ENCODE data around the gene CRTC1.
"Not testable (repeated sequence)": the region's sequence is repeated elsewhere in the genome, so short reads cannot be mapped to it uniquely, and the experiment has no call there.

The CRTC1 gene

DNA sequence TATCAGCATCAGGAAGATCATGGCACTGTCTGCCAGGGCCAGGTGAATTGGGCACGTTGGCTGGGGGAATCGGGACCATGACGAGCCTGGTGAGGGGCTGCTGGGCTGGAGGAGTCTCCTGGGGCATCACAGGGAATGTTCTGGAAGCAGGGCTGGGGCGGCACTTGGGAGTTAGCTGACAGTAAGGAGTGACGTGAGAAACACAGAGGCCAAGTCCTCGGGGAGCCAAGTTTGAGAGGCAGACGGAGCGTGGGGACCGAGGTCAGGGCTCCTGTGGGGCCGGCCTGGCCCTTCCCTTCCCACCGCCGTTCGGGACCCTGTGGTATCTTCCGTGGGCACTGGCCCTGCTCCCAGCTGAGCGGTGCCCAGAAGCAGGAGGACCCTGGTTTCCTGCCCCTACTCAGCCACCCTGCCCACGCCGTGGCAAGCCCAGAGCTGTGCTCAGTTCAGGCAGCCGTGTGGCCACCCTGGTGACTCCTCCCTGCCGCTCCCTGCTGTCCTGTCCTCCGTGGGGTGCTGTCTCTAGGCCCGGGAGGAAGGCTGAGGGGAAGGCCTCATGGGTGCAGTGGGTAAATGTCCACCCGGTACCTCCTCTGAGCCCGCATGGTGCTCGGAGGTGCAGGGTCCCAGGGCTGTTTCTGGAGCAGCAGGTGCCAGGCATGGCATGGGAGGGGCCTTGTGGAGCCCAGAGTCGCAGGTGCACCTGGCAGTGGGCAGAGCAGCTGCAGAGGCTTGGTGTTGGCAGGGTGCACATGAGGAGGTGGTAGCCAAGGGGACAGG is 25.2 kb downstream of the CRTC1 start:
- FAIRE-seq, result no peak

- FAIRE-seq, result no peak
These were observed 26.1 kb downstream of the CRTC1 start for GRCh38 chr19:18709546-18709945.

DNA sequence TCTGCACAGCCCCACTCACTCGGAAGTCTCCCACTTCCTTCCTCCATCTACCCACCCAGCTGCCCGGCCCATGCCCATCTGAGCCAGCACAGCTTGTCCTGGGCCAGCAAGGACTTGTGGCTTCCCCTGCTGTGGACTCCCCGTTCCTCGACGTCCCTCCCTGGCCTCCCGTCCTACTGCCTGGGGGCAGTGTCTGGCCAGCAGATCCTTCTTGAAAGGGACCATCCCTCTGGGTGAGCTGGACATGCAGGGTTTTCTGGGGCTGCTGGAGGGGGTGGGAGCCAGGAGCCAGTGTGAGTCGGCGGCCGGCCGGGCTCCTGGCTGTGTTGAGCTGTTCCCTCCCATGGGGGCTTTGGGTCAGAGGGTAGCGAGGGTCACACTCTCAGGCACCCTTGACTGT is 26.7 kb downstream of the CRTC1 start:
- FAIRE-seq, result no peak

- no peak for FAIRE-seq
These were observed 27.7 kb downstream of the CRTC1 start for GRCh38 chr19:18710996-18711751.

DNA sequence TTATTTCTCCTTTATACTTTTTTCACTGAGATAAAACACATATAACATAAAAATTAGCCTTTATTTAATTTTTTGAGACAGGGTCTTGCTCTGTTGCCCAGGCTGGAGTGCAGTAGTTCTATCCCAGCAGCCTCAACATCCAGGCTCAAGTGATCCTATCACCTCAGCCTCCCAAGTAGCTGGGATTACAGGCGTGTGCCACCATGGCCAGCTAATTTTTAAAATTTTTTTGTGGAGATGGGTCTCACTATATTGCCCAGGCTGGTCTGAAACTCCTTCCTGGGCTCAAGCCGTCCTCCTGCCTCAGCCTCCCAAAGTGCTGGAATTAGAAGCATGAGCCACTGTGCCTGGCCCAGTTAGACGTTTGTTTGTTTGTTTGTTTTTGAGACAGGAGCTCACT is 28.4 kb downstream of the CRTC1 start:
- no peak for FAIRE-seq

- no peak for FAIRE-seq
These were observed 29.5 kb downstream of the CRTC1 start for GRCh38 chr19:18712981-18713380.

DNA sequence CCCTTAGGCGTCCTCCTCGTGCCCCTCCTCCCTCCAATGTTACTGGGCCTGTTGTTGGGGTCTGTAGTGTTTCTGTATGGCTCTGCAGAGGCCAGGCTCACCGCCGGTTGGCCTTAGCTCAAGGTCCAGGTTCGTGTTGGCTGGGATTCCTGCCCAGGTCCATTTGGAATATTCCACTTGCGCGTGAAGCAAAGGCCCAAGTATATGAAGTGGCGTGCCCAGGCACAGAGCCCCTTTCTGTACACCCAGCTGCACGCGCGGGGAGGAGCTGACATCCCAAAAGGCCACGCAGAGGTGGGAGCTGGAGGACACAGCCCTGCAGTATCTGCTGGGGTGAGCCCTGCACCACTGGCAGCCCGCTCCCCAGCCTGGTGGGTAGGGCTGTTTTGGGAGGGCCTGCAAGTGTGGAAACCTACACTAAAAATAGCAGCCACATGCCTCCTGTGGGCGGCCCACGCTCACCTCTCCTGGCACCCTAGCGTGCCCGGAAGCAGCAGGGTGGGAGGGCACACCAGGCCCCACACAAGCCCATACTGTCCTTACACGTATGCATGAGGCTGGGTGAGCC is 30.2 kb downstream of the CRTC1 start:
- FAIRE-seq, result no peak

GRCh38 chr19:18715416-18715815 is 31.9 kb downstream of the CRTC1 start:
- no peak for FAIRE-seq

DNA sequence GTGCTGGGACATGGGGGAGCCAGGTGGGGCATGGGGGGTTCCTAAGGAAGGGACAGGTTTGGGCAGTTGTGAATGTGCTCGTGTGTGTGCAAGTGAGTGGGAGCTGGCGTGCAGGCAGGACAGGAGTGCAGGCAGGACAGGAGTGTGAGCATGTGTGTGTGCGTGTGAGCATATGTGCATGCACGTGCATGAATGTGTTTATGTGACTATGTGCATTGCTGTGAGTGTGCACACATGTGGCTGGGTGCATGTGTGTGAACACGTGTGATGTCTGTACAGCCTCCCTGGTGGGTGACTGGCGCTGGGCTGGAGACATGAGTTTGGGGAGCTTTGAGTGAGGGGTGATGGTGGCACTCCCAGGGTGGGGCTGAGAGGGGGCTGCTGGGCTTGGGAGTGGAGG is 33.4 kb downstream of the CRTC1 start:
- FAIRE-seq, result no peak

DNA sequence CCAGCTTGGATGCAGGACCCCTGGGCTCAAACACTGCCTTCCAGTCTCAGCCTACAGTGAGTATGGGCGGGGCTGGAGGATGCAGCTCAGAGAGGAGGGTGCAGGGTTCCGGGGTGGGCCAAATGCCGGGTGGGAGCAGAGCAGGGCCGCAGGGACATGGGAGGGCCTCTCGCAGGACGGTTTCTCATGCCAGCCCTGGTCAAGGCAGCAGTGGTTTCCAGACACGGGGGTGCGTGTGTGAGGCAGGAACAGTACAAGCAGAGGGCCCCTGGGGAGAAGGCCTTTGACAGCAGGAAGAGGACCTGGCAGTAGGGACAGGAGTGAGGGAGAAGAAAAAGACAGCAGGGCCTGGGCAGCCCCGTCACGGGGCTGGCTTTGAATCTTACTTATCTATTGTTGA is 34.1 kb downstream of the CRTC1 start:
- FAIRE-seq, result no peak

- FAIRE-seq, result no peak
These were observed 34.6 kb downstream of the CRTC1 start for GRCh38 chr19:18718015-18718526.

- FAIRE-seq, result no peak
These were observed 35.5 kb downstream of the CRTC1 start for GRCh38 chr19:18718846-18719458.

DNA sequence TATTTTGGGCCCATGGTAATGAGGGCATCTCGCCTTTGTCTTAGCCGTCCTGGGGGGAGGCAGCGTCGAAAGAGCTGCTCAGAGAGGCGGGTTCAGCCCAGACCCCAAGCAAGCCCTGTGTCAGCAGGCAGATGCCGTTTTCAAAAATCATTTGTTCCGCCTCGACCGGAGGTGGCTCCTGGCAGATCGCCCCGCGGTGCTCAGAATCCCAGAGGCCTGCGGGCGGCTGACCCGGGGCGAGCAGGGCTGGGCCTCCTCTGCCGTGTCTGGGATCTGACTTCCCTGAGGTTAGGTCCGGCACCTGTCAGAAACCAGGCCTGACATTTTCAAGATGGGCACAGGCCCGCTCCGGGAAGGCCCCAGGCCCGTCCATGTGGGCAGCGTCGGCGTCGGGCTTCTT is 36.1 kb downstream of the CRTC1 start:
- FAIRE-seq, result no peak

DNA sequence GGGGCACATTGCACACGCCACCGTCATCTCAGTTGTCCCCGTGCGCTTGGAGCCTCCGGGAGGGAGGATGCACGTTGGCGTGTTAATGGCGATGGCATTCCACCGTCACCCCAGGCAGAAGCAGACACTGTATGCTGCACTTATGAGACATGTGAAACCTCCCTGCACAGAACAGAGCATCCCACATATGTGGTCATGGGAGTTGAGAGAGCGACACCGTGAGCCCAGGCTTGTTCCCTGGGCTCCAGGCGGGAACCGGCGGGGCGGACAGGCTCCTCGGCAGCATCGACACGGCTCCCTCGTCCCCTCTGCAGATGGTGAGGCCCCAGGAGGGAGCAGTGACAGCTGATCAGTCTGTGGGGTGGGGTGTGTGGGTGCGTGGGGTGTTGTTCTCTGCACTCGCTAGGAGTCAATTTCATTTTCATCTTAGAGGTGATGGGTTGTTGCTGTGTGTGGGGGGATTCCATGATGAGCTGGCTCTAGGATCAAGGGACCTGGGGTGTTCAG is 40.4 kb downstream of the CRTC1 start:
- no peak for FAIRE-seq

DNA sequence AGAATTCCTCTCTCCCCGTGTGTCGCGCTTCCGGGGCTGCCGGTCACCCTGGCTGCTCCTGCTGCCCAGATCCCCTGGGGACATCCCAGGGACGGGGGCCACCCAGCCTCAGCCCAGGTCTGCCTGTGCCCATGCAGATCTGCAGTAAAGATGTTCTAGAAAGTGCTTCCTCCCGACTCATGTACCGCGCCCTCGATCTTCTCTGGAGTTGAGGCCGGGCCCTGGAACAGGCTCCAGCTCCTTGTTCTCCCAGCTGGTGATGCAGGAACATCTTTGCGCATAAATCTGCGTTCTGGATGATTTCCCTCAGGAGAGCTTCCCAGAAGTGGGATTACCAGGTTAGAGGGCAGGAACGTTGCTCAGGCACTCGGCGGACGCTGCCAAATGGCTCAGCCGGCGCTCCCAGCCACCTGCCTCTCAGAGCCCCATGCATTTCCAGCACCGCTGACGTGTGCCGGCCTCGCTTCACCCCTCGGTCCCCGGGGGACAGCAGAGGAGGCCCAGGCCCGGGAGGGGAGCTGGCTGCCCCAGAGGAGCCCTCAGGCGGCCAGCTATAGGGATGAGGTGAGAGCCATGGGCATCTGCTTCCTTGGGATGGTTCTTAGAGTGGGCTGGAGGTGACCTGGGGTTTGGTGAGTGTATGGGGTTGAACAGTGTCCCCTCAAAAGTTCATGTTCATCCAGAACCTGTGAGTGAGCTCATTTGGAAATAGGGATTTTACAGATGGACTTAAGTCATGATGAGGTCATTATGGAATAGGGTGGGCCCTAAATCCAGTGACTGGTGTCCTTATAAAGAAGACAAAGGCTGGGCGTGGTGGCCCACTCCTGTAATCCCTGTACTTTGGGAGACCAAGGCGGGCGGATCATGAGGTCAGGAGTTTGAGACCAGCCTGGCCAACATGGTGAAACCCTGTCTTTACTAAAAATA is 42.6 kb downstream of the CRTC1 start:
- FAIRE-seq, result no peak

- no peak for FAIRE-seq
These were observed 43.4 kb downstream of the CRTC1 start for GRCh38 chr19:18726846-18727245.

GRCh38 chr19:18727602-18728001 is 44.1 kb downstream of the CRTC1 start:
- FAIRE-seq, result not testable (repeated sequence)

DNA sequence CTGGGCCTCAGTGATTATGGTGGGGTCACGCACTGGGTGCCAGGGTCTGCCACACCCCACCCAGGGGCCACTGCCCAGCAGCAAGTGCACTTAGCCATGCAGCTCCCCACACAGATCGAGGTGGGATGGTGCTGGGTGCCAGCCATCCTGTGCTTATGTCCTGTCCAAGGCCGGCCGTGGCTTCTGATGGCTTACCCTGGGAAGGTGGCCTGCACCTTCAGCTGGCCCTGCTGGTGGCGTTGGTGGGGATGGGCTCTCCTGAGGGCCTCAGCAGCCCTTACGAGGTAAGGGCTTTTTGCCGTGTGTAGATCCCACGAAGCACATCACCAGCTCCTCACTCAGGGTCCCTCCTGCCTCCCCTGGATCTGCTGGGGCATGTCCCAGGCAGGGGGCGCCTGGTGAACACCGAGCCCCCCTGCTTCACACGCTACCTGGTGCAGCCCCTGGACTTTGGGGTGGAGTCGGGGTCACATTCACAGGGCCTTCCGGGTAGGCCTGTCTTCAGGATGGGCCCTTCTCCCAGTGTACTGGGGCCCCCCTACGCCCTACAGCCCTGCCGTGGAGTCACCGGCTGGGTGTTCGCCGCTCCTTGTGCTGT is 46.6 kb downstream of the CRTC1 start:
- no peak for FAIRE-seq

- FAIRE-seq, result no peak
These were observed 47.5 kb downstream of the CRTC1 start for GRCh38 chr19:18730885-18731513.

DNA sequence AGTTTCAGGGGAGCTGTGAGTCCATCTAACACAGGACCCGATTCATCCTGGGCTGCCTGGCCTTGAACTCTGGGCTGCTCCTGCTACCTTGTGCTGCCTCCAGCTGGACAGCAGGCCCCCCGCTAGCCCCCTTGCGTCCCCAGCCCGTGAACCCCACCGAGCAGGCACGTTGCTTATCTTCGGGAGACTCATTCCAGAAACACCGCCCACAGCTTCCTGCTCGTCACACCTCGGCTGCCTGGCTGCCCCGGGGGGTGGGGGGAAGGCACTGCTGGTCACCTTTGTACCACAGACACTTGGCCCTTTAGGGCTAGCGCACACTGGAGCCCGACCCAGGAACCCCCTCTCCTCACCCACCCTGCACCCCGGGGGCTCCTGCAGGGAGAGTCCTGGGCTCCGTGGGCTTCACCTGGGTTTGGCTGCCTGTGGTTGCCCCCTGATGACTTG is 48.1 kb downstream of the CRTC1 start:
- FAIRE-seq, result no peak

DNA sequence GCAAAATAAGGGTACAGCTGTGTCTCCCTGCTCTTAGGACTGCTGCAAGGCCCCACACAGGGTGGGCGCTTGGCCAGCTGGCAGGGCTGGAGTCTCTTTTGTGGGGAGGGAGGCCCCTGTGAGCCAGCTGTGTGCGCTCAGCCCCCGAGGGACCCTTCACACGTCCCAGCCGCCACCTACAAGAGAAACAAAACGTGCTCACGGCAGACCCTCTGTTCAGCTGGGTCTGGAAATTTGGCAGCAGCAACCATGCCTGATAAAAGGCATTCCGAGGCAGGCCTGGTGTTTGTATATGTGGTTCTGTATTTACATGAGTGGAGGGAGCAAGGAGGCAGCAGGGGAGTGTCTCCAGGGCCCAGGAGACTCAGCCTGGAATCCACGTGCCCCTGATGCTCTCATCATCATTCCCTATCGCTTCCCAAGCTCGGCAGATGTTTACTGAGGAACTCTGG is 49.7 kb downstream of the CRTC1 start:
- FAIRE-seq, result no peak
